Loucy (cell line): ENCODE results near the gene ISCU.

Experiments used
- CTCF ChIP-seq: fragments of 200-600 bp; sonication (generic); conservative IDR thresholded peaks from 2 replicates; pipeline ENCODE4 v1.5.1; 2014; ENCODE audit warnings: mild to moderate bottlenecking, antibody characterized with exemption, low read length
- EZH2phosphoT487 ChIP-seq: fragments of 200-600 bp; IDR thresholded peaks from 2 replicates; pipeline ENCODE4 v1.6.1; 2018; ENCODE audit warnings: antibody characterized with exemption, mild to moderate bottlenecking, moderate library complexity, borderline replicate concordance

- TF ChIP-seq CTCF (no peak), EZH2phosphoT487 (no peak)
Observed at GRCh38 chr12:108548954-108549521, 13.4 kb upstream of the ISCU start.
